DMS79 treated with DMSO at 0.1 percent for 48 hours (cell line): ENCODE data around the gene ATP2A1.

ENCODE experiments used
- DNase-seq: peaks from one replicate; lab custom pipeline; 2025; lab: John Stamatoyannopoulos, UW

The ATP2A1 gene

DNA sequence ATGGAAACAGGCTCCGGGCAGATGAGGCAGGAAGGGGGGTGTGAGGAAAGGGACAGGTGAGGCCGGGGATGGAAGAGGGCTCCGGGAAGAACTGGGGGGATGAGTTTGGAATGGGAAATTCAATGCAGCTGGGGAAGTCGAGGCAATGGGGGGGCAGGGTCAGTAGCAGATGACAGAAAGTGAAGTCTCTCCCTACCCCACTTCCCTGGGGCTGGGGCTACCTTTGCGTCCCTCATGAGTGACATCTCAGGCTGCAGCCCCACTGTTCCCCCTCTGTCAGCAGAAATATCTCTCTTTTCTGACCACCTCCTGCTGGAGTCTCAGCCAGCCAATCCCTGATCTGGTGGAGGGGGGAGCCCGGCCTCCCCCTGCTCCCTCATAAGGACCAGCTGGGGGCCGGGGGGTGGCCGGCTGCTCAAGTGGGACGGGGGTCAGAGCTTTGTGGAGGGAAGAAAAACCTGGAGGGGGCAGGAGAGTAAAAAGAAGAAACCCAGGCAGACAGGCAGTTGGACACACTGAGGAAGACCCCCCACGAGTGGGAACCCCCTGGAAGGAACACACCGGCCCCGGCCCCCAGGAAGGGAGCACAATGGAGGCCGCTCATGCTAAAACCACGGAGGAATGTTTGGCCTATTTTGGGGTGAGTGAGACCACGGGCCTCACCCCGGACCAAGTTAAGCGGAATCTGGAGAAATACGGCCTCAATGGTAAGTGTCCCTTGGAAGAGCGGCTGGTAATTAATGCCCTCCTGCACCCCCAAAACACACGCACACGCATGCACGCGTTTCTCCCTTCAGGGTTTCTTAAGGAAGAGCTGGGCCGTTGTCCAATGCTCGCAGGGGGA lies at the start of gene ATP2A1:
Gene ATP2A1, plus strand, starts transcription at position 406 of the 844 bp plus-strand sequence. Its CDS starts 184 bp downstream, at position 590.
- DNase-seq, result no peak

DNA sequence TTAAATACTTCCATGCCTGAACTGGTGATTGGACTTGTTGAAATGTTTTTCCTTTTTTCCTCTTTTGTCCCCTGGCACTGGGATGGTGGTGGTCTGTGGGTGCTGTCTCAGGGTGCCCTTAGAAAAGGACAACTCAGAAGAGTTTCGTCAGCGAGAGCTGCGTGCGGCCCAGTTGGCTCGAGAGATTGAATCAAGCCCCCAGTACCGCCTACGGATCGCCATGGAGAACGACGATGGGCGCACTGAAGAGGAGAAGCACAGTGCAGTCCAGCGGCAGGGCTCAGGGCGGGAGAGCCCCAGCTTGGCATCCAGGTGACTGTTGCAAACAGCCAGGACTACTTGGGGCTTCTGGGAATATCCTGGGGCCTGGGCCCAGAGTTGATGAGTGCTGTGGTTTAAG lies 48.5 kb upstream of the ATP2A1 start:
- DNase-seq, result no peak

DNA sequence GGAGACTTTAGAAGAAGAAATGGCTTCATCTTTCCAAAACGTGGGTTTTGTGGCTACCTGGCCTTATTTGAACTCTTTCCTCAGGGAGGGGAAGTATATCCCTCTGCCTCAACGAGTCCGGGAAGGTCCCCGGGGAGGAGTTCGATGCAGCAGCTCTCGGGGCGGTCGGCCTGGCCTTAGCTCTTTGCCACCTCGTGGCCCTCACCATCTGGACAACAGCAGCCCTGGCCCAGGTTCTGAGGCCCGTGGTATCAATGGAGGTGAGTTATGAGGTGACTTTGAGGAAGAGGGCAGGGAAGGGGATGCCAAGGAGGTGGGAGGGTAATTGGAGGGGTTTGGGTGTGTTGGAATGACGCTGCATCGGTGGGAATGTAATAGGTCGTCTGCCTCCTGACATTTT lies 47.8 kb upstream of the ATP2A1 start:
- DNase-seq, result no peak

DNA sequence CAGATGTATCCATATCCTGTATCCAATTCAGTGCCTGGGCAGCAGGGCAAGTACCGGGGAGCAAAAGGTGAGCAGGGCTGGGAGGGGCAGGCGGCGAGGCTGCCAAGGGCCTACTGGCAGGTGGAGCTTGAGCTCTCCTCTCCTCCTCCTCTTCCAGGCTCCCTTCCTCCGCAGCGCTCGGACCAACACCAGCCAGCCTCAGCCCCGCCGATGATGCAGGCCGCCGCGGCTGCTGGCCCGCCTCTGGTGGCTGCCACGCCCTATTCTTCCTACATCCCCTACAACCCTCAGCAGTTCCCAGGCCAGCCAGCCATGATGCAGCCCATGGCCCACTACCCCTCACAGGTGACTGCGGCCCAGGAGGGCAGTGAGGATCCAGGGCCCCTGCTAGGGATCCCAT lies 43.9 kb upstream of the ATP2A1 start:
- DNase-seq, result no peak

DNA sequence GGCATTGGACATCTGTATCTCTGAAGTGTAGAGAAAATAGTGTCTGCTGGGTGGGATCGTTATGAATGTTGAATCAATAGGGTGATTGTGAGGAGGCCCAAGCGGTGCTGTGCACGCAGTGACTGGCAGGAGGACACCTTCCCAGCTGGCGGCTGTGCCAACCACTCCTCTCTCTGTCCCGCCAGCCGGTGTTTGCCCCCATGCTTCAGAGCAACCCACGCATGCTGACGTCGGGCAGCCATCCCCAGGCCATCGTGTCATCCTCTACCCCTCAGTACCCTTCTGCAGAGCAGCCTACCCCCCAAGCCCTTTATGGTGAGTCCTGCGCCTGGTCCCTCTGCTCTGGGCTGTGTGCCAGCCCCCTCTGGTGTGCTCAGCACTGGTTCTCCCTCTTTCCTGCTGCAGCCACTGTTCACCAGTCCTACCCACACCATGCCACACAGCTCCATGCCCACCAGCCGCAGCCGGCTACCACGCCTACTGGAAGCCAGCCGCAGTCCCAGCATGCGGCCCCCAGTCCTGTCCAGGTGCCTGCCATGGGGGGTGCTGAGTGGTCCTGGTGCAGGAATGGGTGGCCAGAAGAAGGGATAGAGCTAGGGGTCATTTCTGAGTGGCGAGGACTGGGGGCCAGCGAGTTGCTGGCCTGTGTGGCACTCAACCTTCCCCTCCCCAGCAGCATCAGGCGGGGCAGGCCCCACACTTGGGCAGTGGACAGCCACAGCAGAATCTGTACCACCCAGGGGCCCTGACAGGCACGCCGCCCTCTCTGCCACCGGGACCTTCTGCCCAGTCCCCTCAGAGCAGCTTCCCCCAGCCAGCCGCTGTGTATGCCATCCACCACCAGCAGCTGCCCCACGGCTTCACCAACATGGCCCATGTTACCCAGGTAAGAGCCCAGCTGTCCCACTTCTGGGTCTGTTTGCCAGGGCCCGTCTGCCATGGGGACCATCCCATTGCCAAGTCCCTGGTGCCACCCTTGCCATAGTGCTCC lies 43.1 kb upstream of the ATP2A1 start:
- DNase-seq, result no peak

DNA sequence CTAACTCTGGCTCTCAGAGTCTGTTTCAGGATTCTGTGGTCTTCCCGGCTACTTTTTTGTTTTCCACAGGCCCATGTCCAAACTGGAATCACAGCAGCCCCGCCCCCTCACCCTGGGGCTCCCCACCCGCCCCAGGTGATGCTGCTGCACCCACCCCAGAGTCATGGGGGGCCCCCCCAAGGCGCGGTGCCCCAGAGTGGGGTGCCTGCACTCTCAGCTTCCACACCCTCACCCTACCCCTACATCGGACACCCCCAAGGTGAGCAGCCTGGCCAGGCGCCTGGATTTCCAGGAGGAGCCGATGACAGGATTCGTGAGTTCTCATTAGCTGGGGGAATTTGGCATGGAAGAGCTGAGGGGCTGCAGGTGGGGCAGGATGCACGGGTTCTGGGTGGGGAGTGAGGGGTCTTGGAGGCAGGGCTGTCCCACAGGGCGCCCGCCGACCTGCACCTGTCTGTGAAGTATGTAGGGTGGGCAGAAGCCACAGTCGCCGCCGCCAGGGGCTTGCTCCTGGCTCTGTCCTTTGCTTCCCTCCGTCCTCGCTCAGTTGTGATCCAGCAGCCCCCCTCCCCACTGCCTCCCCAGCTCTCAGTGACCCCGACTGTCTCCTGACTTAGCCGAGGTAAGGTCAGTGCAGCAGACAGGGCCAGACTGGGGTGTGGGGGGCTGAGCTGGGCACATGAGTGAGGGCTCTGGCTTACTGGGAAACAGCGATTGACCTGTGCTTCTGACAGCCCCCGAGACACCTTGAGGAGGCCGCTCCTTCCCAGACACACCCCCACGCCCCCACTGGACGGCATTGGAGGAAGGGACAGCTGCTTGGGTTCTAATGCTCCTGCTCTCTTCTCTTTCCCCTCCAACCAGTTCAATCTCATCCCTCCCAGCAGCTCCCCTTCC lies 42.2 kb upstream of the ATP2A1 start:
- no peak for DNase-seq

DNA sequence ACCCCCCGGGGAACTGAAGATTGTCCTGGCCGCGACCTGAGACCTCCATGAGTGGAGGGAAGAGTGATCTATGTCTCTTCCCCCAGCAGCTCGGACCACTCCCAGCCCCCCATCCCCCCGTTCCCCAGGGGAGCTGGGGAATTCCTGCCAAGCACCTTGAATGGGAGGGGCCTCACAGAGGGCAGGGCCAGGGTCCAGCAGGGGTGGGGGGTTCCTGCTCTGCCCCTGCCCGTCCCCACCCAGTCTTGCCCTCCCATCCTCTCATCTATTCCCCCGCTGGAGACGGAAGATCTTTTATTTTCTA lies 41.6 kb upstream of the ATP2A1 start:
- DNase-seq, result no peak

DNA sequence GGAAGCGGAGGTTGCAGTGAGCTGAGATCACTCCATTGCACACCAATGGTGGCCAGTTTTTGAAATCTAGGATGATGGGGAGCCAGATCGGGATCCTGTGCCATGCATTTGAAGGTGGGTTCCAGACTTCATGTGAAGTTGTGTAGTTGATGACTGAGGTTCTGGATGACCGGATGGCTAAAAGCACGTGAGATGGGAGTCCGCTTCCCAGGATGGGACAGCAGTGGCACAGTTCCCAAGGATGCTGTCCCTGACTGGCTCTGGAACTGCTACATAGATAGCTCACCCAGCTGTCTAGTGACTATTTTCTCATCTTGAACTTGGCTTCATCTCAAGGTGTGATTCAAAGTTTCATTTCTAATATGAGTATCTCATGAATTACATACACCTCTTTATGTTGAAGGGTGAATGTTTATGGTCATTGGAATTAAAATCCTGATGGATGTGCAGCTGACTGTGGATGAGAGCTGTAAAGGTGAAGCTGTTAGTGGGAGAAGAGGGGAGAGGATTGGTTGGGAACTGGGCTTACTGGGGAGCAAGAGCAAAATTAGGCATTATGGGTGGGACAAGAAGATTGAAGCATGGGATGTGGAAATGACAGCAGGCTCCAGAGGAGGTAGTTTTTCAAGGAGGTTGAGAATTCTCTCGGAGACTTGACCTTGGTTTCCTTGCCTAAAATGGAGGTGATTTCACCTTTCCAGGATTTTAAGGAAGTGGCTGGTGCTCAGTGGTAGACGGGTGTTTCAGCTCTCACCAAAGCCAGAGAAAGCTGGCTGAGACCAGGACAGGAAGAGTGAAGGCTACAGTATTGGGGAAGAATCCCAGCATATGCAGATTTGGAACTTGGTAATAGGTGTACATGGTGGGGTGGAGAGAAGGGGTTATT lies 40.4 kb upstream of the ATP2A1 start:
- no peak for DNase-seq

DNA sequence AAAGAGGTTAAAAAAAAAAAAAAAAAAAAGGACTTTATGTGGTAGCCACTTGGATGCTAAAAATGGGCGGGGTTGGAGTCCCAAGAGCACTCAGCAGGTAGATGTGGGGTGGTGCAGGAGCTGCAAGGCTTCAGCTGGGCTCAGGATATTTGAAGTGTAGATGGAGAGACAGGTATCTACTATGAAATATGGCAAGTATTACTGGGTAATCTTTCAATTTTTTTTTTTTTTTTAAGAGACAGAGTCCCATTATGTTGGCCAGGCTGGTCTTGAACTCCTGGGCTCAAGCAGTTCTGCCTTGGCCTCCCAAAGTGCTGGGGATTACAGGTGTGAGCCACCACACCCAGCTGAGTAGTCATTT lies 39.8 kb upstream of the ATP2A1 start:
- no peak for DNase-seq

DNA sequence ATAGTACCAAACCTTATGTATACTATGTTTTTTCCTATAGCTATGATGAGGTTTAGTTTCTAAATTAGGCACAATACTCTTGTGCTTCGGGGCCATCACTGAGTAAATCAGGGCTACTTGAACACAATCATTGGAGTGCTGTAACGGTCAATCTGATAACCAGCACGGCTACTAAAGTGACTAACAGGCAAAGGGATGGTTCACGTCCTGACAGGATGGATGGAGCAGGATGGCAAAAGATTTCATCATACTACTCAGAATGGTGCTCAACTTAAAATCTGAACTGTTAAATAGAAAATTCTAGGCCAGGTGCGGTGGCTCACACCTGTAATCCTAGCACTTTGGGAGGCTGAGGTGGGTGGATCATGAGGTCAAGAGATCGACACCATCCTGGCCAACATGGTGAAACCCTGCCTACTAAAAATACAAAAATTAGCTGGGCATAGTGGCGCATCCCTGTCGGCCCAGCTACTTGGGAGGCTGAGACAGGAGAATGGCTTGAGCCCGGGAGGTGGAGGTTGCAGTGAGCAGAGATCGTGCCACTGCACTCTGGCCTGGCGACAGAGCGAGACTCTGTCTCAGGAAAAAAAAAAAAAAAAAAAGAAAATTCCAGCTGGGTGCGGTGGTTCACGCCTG lies 39.2 kb upstream of the ATP2A1 start:
- no peak for DNase-seq

DNA sequence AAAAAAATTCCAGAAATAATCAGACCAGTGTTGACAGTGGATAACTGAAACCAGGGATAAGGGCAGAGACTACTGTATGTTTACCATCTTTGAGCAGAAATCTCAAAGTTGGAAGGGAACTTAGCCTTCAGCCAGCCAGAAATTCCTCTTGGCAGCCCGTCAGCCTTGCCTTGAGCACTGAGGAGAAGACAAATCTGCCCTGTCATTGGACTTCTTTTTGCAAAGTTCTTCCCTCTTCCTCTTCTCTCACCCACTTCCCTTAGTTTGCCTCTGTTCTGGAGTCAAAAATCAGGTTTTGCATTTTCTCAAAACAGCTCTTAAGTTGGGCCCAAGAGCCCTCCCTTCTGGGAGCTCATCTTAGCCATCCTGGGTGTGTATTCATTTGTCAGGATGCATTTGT lies 38.4 kb upstream of the ATP2A1 start:
- DNase-seq, result no peak

DNA sequence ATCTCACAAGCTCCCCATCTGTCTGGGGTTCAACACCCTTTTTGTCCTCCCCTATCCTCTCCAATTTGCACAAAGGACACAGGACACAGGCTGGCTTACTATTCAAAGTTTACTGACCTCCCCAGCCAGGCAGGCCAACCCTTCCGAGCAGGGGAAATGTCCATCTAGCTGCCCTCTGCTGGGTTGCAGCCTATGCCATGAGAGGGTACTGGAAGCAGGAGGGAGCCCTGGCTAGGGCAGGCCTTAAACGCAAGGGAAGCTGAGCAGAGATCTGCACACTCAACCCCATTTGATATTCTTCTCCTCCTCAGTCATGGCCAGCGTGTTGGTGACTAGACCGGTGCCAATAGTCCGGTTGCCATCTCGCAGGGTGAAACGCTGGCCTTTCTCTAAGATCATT lies 35.6 kb upstream of the ATP2A1 start:
- DNase-seq, result no peak

DNA sequence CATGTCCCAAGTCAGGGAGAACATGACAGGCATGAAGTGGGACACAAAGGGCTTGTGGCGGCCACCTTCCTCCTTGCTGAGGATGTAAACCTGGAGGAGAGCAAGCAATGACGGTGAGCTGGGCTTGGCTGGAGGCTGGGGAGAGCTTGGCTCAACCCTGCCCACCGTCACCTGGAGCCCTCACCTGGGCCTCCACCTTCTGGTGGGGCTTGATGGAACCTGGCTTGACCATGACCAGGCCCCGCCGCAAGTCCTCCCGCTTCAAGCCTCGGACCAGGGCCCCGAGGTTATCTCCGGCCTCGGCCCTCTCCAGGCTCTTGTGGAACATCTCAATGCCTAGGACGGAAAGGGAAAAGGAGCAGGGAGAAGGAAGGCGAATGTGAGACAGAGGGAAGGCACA lies 34.5 kb upstream of the ATP2A1 start:
- no peak for DNase-seq

DNA sequence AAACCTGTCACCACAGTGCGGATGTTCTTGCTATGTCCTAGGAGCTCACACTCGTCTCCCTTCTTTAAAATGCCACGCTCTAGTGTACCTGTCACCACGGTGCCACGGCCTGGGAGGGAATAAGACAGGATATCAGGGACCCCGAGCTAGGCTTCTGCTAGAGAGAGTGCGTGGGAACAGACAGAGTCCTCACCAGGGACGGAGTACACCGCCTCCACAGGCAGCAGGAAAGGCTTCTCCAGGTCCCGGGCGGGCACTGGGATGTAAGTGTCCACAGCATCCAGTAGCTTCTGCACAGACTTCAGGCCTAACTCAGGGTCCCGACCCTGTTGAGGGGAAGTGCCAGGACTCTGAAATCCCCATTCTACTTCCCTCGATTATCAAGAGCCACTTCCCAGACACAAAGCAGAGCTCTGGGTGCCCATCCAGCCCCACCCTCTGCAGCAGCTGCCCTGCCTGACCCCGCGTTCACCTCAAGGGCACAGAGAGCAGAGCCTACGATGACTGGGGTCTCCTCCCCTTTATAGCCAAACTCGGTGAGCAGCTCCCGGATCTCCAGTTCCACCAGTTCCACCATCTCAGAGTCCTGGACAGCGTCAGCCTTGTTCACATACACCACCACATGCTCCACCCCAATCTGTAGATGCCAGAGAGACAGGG lies 33.9 kb upstream of the ATP2A1 start:
- DNase-seq, result no peak

DNA sequence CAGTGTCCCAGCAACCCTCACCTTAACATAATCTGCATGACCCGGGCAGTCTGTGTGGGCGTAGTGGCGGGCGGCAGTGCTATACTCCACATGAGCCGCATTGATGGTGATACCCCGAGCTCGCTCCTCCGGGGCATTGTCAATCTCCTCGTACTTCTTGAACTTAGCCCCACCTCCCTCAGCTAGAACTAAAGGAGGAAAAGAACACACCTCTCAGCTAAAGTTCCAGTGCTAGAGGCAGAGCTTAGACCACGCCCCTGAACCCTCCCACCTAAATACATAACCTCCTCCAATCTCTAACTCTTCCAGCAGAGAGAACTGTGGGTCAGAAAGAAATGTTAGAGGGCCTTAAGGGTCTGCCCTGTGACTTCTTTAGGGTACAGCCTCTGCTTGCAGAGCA lies 33.0 kb upstream of the ATP2A1 start:
- DNase-seq, result no peak

DNA sequence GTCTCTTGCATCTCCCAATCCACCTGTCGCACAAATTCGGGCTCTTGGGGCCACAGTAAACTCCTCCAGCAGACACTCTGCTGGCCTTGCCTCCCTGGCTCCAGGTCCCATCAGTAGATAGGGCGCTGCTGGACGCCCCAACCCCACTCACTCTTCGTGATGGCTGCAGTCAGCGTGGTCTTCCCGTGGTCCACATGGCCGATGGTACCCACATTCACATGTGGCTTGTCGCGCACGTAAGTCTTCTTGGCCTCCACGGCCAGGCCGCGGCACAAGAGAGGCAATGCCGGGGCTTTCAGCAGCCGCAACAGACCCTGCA lies 32.6 kb upstream of the ATP2A1 start:
- no peak for DNase-seq

DNA sequence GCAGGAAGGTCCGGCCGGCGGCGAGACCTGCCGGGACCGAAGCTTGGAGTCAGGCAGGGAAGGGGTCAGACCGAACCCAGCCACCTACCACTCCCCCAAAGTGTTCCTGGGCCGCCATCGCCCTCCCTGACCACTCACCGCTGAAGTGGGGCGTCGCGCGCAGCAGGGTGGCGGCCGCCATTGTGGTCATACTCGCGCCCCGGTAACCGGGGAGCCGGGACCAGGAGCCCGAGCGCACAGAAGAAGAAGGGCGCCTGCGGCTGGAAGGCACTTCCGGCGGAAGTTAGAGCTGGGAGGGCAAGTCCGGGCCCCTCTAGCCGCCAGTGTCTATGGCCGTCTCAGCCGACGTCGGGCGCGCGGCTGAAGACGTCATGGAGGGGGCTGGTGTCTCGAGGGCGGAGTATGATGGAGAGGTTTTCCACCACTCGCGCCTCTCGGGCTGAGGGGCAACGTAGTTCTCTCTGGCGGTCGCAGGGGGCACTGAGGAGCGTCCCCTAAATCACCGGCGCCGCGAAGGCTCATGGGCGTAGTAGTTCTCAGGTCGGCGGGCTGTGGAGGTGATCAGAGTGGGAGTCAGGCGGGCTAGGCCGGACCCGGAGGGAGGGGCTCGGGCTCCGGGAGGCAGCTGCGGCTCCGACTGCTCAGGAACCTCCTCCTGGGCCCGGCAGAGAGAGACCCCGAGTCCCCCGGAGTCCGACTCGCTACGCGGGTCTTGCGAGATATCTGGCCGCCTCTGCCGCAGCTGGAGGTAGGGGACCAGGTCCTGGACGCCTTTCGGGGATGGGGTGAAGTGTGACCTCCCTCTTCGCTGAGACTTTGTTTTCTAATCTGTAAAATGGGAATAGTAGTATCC lies 32.0 kb upstream of the ATP2A1 start, which contains the start of gene TUFM:
Gene TUFM, minus strand, starts transcription at position 269 of the 853 bp plus-strand sequence. Its CDS starts 79 bp downstream, at position 190.
- peak; percentile 95 for DNase-seq

DNA sequence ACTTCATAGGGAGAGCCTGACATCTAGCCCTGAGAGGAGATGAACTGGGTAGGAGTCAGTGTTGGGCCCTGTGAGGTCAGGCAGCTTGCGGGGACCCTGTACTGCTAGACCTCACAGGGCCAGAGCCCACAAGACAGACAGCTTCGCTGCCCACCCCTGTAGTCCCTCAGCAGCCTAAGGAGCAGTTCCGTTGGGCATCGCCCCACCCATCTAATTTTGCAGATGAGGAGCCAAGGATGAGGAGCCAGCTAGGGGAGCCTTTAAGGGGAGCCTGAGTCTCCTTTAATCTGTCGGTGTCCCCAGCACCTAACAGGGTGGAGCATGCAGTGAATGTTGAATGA lies 31.4 kb upstream of the ATP2A1 start:
- DNase-seq, result no peak

DNA sequence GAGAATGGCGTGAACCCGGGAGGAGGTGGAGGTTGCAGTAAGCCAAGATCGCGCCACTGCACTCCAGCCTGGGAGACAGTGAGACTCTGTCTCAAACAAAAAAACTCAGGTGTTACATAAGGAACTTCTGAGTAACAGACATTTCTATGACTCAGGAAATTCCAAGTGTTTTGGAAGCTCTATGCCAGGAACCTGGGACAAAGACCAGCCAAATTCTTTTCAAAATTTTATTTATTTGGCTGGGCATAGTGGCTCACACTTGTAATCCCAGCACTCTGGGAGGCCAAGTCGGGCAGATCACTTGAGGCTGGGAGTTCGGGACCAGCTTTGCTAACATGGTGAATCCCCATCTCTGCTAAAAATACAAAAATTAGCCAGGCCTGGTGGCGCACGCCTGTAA lies 19.9 kb upstream of the ATP2A1 start:
- DNase-seq, result no peak
